Kidney (tissue), 14 donors: ENCODE data around the gene MAP1LC3A. TPM values are rescaled to one million over a fixed set of nuclear protein-coding genes. Genes with fewer than 3 reads are reported as not detected.

Experiments
- DNase-seq, 5 donors: peaks; one replicate each; pipeline ENCODE4 v3.0.0-alpha.2; 2013 to 2020
- FAIRE-seq: peaks from 2 replicates; lab custom pipeline; 2012; peaks lifted over from hg19 to GRCh38; lab: Jason Lieb, UNC
- H3K27ac ChIP-seq, 2 donors: one replicate each; pipeline ENCODE4 v1.7.0; 2013; ENCODE audit warnings: low read depth in 2 of 2, low read length in 2 of 2, inconsistent platforms in 1 of 2
- H3K27me3 ChIP-seq: one replicate; pipeline ENCODE4 v1.7.1; 2013; ENCODE audit warnings: low read length, inconsistent platforms; ENCODE audit not compliant: control insufficient read depth, insufficient read depth
- H3K36me3 ChIP-seq, 3 donors: one replicate each; pipeline versions ENCODE4 v1.7.0 to v1.7.1; 2013; ENCODE audit warnings: low read length in 3 of 3, control low read depth in 1 of 3, inconsistent platforms in 1 of 3; ENCODE audit not compliant: insufficient read depth in 3 of 3, control insufficient read depth in 2 of 3
- H3K4me1 ChIP-seq, 3 donors: one replicate each; pipeline versions ENCODE4 v1.7.0 to v1.7.1; 2013; ENCODE audit warnings: low read length in 3 of 3, inconsistent platforms in 1 of 3, low read depth in 1 of 3; ENCODE audit not compliant: control insufficient read depth in 2 of 3, insufficient read depth in 2 of 3
- H3K4me3 ChIP-seq, 3 donors: one replicate each; pipeline versions ENCODE4 v1.7.0 to v1.8.1; 2013; ENCODE audit warnings: low read length in 3 of 3, control low read depth in 1 of 3, inconsistent platforms in 1 of 3
- H3K9ac ChIP-seq, 3 donors: one replicate each; pipeline versions ENCODE4 v1.7.0 to v1.7.1; 2013; ENCODE audit warnings: low read length in 3 of 3, control low read depth in 1 of 3, inconsistent platforms in 1 of 3
- H3K9me3 ChIP-seq, 3 donors: one replicate each; pipeline versions ENCODE4 v1.7.0 to v1.7.1; 2013; ENCODE audit warnings: low read length in 3 of 3, control low read depth in 1 of 3, inconsistent platforms in 1 of 3; ENCODE audit not compliant: control insufficient read depth in 2 of 3, insufficient read depth in 1 of 3
- CTCF ChIP-seq: IDR thresholded peaks from 3 replicates; pipeline ENCODE4 v1.5.1; 2012; ENCODE audit warnings: mild to moderate bottlenecking, moderate library complexity, borderline replicate concordance; ENCODE audit not compliant: insufficient read depth; ENCODE audit errors: extremely low read depth
- intact Hi-C: fragments of 100-400 bp; cut with DNase I; formaldehyde crosslinking; loops from one replicate; pipeline ENCODE4 v1.11.1; 2022
- polyA plus RNA-seq: library from polyadenylated mRNA; stranded (reverse); fragments of 350-450 nt; fragmentation: Illumina TruSeq; extraction: RNeasy Lipid Tissue Mini Kit (QIAGEN cat#74804); gene quantifications from one replicate; pipeline ENCODE4 v1.2.3, GENCODE V29; 2014; ENCODE audit warnings: low read depth, low replicate concordance; ENCODE audit not compliant: insufficient read depth
- total RNA-seq: library from RNA; stranded (reverse); fragmentation: NEBNext Ultra II Directional; extraction: Animal tissue kit (Norgen Biotek cat#: 25700); gene quantifications from one replicate; pipeline ENCODE4 v1.2.1, GENCODE V29; 2021
- donor health status: control.
- donor health status: control.
- donor health status: control.
- donor health status: control.
- donor health status: control.
- donor health status: DM: yes; HTN: yes; CAD: no.
- donor health status: Normal renal cell carcinoma (clear cell type).

Gene MAP1LC3A
- total and polyA plus RNA-seq, 2 donors from 2014 or later = 42.5 to 153 TPM

DNA sequence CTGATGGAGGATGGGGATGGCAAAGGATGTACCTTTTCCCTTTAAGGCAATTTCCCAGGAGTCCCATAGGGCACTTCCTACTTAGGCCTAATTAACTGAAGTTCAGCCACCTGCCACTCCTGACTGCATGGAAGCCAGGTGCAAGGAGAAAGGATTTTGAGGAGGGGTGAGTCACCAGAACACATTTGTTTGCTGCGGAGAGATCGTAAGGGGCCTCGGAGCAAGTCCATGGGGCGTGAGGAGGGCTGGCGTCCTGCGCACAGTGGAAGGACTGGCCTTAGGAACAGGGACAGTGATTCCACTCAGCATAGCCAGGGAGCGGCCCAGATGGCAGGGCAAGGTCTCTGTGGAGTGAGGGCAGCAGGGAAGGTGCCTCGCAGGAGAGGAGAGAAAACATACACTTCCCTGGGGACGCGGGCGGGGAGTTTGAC lies 11.8 kb upstream of the MAP1LC3A start:
- no peak overlapping the region for H3K9ac ChIP-seq
- no peak overlapping the region for H3K4me3 ChIP-seq
- no peaks in the 10 kb centered on the region for H3K9me3 ChIP-seq
- intact Hi-C loops = no loop called here
- H3K27me3 ChIP-seq = no peaks in the 10 kb centered on the region
- FAIRE-seq (no peak), DNase-seq (no peak)
- H3K4me1 ChIP-seq = no peaks in the 10 kb centered on the region
- no peak overlapping the region for H3K27ac ChIP-seq
- H3K36me3 ChIP-seq = no peaks in the 10 kb centered on the region
- TF ChIP-seq CTCF = no peak

GRCh38 chr20:34547844-34548613 lies 10.5 kb upstream of the MAP1LC3A start:
- no peaks in the 10 kb centered on the region for H3K36me3 ChIP-seq
- no peak overlapping the region for H3K9ac ChIP-seq
- TF ChIP-seq CTCF = no peak
- H3K9me3 ChIP-seq = no peaks in the 10 kb centered on the region
- H3K4me1 ChIP-seq = no peaks in the 10 kb centered on the region
- no peak overlapping the region for H3K4me3 ChIP-seq
- intact Hi-C loops = no loop called here
- H3K27me3 ChIP-seq = no peaks in the 10 kb centered on the region
- DNase-seq = no peak
- H3K27ac ChIP-seq = no peak overlapping the region
- FAIRE-seq = no peak

- Histone ChIP-seq H3K36me3 (no peaks in the 10 kb centered on the region), H3K4me1 (no peaks in the 10 kb centered on the region), H3K27ac (peak overlapping the region in 1 of 2 donors; percentile 65), H3K27me3 (no peaks in the 10 kb centered on the region), H3K9me3 (no peaks in the 10 kb centered on the region), H3K4me3 (peak overlapping the region in 2 of 3 donors; percentile 11 to 15), H3K9ac (peak overlapping the region in 1 of 3 donors; percentile 19)
- intact Hi-C loops = no loop called here
- TF ChIP-seq CTCF = no peak
- no peak for FAIRE-seq
- peak in 4 of 5 donors; percentile 65 to 87 (median 82) for DNase-seq
Observed at GRCh38 chr20:34549291-34549928, 9.1 kb upstream of the MAP1LC3A start.
